Ramos (cell line): ENCODE results near the gene GPC2.
"Not testable (repeated sequence)": the region's sequence is repeated elsewhere in the genome, so short reads cannot be mapped to it uniquely, and the experiment has no call there.

Source experiments
- in situ Hi-C: fragments of 300-500 bp; cut with MboI; formaldehyde crosslinking; loops from one replicate; pipeline ENCODE4 v1.14.3; 2022; ENCODE audit warnings: low sequenced_read_pairs; ENCODE audit not compliant: unreplicated experiment

Gene GPC2, protein sequence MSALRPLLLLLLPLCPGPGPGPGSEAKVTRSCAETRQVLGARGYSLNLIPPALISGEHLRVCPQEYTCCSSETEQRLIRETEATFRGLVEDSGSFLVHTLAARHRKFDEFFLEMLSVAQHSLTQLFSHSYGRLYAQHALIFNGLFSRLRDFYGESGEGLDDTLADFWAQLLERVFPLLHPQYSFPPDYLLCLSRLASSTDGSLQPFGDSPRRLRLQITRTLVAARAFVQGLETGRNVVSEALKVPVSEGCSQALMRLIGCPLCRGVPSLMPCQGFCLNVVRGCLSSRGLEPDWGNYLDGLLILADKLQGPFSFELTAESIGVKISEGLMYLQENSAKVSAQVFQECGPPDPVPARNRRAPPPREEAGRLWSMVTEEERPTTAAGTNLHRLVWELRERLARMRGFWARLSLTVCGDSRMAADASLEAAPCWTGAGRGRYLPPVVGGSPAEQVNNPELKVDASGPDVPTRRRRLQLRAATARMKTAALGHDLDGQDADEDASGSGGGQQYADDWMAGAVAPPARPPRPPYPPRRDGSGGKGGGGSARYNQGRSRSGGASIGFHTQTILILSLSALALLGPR

GRCh38 chr7:100177045-100178001 is at the start of gene GPC2, which contains the start of gene STAG3:
Gene GPC2, minus strand, starts transcription at chr7:100177381. Its CDS starts 182 bp downstream, at chr7:100177199.
Gene STAG3, plus strand, starts transcription at chr7:100177918. Its CDS starts 2,639 bp downstream, at chr7:100180557.
- in situ Hi-C loops = loop anchor here (25.0 kb wide), 1 partner anchor 1685 kb away; no protein-coding TSS in a partner anchor

- in situ Hi-C loops = not testable (repeated sequence)
Observed at GRCh38 chr7:100224891-100225290, 47.7 kb upstream of the GPC2 start.

DNA sequence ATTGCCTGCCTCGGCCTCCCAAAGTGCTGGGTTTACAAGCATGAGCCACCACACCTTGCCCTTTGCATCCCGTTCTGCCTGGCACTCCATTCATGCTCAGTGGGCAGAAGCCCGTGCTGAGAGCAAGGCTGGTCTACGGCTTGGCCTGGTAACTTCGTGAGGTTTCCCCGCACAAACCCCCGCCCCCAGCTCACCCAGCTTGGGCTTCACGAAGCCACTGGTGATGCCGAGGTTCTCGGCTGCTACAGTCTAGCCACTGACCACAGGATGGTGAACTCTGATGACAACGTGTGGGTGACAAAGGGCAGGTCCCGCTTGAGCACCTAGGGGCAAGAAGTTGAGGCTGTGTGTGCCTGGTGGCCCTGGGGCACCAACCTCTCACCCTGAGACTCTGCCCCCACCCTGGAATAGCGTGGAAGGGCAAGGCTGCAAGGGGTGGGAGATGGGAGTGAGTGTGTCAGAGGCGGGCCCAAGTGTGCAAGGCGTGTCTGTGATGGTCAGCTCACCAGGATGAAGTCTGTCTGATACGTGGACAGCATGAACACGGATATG is 46.3 kb upstream of the GPC2 start:
- in situ Hi-C loops = not testable (repeated sequence)

- in situ Hi-C loops = no loop called here
Observed at GRCh38 chr7:100222445-100223132, 45.4 kb upstream of the GPC2 start.

DNA sequence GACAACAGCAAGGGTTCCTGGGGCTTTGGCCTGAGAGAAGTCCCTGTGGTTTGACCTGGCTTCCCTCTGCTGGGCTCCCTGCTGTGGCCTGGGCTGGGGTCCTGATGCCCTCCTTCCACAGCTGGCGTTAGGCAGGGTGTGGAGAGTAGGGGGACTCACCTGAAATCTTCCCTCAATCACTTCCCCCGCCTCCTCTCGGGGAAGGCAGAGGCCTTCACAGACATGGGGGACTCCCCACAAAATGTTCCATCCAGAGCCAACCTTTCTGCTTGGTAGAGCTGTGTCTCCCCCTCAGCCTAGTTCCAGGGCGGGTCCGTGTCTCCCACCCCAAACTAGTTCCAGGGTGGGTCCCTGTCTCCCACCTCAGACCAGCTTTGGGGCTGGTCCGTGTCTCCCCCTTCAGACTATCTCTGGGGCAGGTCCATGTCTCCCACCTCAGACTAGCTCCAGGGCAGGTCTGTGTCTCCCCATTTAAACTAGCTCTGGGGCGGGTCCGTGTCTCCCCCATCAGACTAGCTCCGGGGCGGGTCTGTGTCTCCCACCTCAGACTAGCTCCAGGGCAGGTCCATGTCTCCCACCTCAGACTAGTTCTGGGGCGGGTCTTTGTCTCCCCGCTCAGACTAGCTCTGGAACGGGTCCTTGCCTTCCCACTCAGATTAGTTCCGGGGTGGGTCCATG is 44.7 kb upstream of the GPC2 start:
- in situ Hi-C loops = no loop called here

- in situ Hi-C loops = no loop called here
Observed at GRCh38 chr7:100221231-100221718, 44.1 kb upstream of the GPC2 start.

- in situ Hi-C loops = no loop called here
Observed at GRCh38 chr7:100220586-100221230, 43.5 kb upstream of the GPC2 start.

GRCh38 chr7:100219801-100220585 is 42.8 kb upstream of the GPC2 start, which contains the start of gene PVRIG:
Gene PVRIG, plus strand, starts transcription at chr7:100219949. Its CDS starts 22 bp downstream, at chr7:100219971.
- in situ Hi-C loops = not testable (repeated sequence)

DNA sequence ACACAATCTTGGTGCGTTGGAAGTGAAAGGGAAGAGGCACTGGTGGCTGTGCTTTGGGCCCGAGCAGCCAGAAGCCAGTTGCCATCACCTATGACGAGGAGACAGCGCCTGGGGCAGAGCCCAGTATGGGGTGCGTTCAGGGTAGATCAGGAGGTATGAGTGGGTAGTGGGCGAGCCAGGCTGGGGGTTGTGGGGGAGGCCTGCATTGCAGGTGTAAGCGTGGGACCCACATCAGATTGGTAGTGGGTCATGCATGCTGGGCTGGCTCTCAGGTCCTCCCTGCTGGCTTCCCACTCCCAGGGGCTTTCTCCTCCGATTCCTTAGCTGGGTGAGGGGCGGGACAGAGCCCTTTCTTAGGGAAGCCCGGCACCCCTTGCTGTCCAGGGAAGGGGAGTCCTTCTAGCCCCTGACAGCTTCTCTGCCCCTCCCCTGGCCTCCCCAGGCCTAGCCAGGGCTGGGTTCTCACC is 42.1 kb upstream of the GPC2 start:
- in situ Hi-C loops = no loop called here

GRCh38 chr7:100217934-100218333 is 40.8 kb upstream of the GPC2 start:
- in situ Hi-C loops = not testable (repeated sequence)

DNA sequence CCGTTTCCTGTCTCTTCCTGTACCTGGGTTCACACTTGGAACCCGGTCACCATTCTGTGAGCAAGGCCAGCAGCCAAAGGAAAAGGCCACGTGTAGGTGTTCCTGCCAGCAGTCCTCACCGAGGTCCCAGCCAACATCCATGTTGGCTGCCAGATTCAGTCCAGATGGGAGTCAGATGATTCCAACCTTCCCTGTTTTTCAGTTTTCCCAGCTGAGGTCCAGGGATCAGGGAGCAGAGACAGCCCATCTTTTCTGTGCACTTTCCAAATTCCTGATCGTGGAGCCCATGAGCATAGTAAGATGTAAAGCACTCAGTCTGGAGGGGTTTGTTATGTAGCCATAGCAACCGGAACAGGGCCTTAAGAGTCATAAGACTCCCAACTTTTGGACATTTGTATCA is 38.7 kb upstream of the GPC2 start:
- in situ Hi-C loops = no loop called here

GRCh38 chr7:100214356-100214755 is 37.2 kb upstream of the GPC2 start:
- in situ Hi-C loops = loop anchor here (5.0 kb wide), 1 partner anchor 77 kb away; no protein-coding TSS in a partner anchor

- in situ Hi-C loops = loop anchor here (5.0 kb wide), 1 partner anchor 76 kb away; no protein-coding TSS in a partner anchor
Observed at GRCh38 chr7:100213672-100214071, 36.5 kb upstream of the GPC2 start.

DNA sequence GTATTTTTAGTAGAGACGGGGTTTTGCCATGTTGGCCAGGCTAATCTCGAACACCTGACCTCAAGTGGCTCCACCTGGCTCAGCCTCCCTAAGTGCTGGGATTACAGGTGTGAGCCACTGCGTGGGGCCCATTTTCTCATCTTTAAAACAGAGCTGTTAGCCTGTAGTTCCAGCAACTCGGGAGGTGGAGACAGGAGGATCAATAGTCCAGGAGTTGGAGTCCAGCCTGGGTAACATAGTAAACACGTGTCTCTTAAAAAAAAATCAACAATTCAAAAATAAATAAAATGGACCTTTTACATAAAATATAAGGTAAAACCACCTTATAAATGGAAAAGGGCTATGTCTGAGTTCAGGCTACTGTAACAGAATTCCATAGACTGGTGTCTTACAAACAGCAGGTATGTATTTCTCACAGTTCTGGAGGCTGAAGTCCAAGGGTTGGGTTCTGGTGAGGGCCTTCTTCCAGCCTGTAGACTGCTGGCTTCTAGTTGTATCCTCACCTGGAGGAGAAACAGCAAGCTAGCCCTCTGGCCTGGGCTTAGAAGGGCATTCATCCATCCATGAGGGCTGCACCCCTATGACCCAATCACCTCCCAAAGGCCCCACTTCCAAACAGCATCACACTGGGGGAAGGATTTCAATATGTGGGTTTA is 35.6 kb upstream of the GPC2 start:
- in situ Hi-C loops = loop anchor here (5.0 kb wide), 1 partner anchor 75 kb away; no protein-coding TSS in a partner anchor

- in situ Hi-C loops = loop anchor here (5.0 kb wide), 1 partner anchor 74 kb away; no protein-coding TSS in a partner anchor
Observed at GRCh38 chr7:100211342-100211780, 34.2 kb upstream of the GPC2 start.

DNA sequence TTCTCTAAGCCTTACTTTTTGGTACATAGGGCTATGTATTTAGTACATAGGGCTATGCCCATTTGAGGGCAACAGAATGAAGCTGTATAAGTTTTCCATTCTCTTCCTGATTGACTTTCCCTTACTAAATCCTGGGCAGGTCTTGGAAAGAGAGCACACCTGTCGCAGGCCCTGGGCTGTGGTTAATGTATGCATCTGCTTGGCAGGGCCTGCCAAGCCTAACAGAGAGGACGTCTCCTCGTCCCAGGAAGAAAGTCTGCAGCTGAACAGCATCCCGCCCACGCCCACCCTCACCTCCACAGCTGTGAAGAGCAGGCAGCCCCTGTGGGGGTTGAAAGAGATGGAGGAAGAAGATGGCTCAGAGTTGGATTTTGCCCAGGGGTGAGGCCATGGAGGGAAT is 33.6 kb upstream of the GPC2 start:
- in situ Hi-C loops = loop anchor here (5.0 kb wide), 1 partner anchor 74 kb away; no protein-coding TSS in a partner anchor
